Activated naive CD4-positive, alpha-beta T cell treated with anti-CD3 and anti-CD28 coated beads, Interleukin-2, amount 10 ng/mL, durations not matched to agents 7 days and 5 days (primary cell): ENCODE results near the gene OARD1.

Experiments
- CTCF ChIA-PET: fragments of 350-600 bp; sonication (Branson Sonifier 250); formaldehyde crosslinking; loops from one replicate; lab custom pipeline; 2021; ENCODE audit warnings: antibody characterized with exemption; lab: Charles Lee
- DNase-seq: peaks from one replicate; pipeline ENCODE4 v3.0.0-alpha.2; 2020
- H3K27ac Mint-ChIP-seq: one replicate; pipeline ENCODE4 v1.8.0; 2021; ENCODE audit warnings: mild to moderate bottlenecking, moderate library complexity, mixed read lengths
- H3K27me3 Mint-ChIP-seq: one replicate; pipeline ENCODE4 v1.8.0; 2021; ENCODE audit warnings: mild to moderate bottlenecking, mixed read lengths
- H3K36me3 Mint-ChIP-seq: one replicate; pipeline ENCODE4 v1.8.0; 2021; ENCODE audit warnings: mixed read lengths
- H3K4me1 Mint-ChIP-seq: one replicate; pipeline ENCODE4 v1.8.0; 2021; ENCODE audit warnings: mixed read lengths
- H3K4me3 Mint-ChIP-seq: one replicate; pipeline ENCODE4 v1.8.0; 2021; ENCODE audit warnings: mild to moderate bottlenecking, moderate library complexity, mixed read lengths
- H3K9me3 Mint-ChIP-seq: one replicate; pipeline ENCODE4 v1.8.0; 2021; ENCODE audit warnings: mixed read lengths

Gene OARD1

DNA sequence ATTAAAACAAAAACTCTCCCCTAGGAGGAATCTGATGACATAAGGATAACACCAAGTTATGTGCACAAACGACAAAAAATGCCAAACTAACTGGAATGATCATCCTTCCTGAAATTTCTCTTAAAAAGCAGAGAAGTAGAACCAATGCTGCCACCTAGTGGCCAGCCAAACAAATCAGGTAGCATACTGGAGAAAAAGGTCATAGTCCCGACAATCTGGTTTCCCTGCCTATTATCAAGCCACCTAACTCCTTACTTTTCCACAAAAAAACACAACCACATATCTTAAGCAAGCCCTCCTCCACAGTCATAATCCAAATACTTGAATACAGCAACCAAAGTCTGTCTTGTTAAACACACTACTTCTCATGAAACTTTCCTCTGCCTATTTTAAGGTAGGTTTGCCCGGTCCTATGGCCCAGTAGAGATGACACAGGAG lies 5.3 kb downstream of the OARD1 start:
- Mint-ChIP-seq H3K27me3 (no peaks in the 10 kb centered on the region), H3K9me3 (no peaks in the 10 kb centered on the region), H3K4me3 (no peak overlapping the region), H3K36me3 (peaks cover 52% of the 10 kb centered on the region), H3K4me1 (peaks cover 64% of the 10 kb centered on the region), H3K27ac (no peak overlapping the region)
- peak; percentile 76 for DNase-seq
- CTCF ChIA-PET = interaction anchor here (0.9 to 3.1 kb wide), 5 partner anchors 10 to 62 kb away, joined by 3 to 19 read pairs (median 6); partner anchors contain the start of gene UNC5CL

DNA sequence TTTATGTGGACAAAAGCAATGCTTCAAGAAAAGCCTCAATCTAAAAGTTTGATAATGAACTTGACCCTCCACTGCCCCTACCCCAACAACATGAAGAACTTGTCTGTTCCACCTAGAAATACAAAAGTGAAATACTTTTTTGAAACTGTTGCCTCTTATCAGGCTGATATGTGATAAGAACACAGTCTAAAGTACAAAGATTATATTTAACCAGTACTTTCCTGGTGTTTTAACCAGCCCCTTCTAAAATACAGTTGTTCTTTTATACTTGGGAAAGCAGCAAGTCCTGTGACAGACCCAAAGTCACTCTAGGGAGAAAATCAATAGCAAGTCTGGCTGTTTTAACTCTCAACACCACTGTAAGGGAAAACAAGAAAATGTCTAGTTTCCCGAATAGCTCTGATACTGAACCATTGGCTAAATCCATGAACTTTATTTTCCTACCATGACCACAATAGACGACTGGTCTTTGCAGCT lies 6.6 kb downstream of the OARD1 start:
- Mint-ChIP-seq H3K27me3 (no peaks in the 10 kb centered on the region), H3K27ac (peak overlapping the region; percentile 54), H3K9me3 (no peaks in the 10 kb centered on the region), H3K4me3 (no peak overlapping the region), H3K36me3 (peaks cover 51% of the 10 kb centered on the region), H3K4me1 (peaks cover 53% of the 10 kb centered on the region)
- CTCF ChIA-PET = interaction anchor here (0.9 to 1.3 kb wide), 4 partner anchors 10 to 27 kb away, joined by 3 to 4 read pairs (median 4); partner anchors contain the start of gene UNC5CL
- DNase-seq = no peak

DNA sequence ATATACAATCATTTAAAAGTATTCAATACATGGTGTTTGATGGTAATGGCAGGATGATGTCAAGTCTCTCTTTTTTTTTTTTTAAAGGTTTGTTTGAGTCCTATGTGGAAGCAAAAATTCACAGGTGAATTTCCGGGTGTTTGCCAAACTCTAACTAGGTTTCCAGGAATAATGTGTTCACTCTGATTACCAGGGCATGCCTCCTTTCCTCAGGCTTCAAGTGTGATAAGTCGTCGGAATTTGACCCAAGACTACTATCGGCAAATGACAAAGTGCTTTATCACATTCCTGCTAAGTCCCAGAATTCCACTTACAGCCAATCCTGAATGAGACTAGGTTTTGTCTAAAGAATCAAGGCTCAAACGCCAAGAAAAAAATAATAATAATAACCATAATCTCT lies 7.3 kb downstream of the OARD1 start:
- H3K36me3 Mint-ChIP-seq = peaks cover 48% of the 10 kb centered on the region
- no peak overlapping the region for H3K27ac Mint-ChIP-seq
- no peak overlapping the region for H3K4me3 Mint-ChIP-seq
- CTCF ChIA-PET = interaction anchor here (1.0 to 1.7 kb wide), 3 partner anchors 9 to 26 kb away, joined by 4 to 5 read pairs (median 4); partner anchors contain the start of genes APOBEC2 and UNC5CL
- DNase-seq = no peak
- H3K27me3 Mint-ChIP-seq = no peaks in the 10 kb centered on the region
- no peaks in the 10 kb centered on the region for H3K9me3 Mint-ChIP-seq
- H3K4me1 Mint-ChIP-seq = peaks cover 47% of the 10 kb centered on the region

DNA sequence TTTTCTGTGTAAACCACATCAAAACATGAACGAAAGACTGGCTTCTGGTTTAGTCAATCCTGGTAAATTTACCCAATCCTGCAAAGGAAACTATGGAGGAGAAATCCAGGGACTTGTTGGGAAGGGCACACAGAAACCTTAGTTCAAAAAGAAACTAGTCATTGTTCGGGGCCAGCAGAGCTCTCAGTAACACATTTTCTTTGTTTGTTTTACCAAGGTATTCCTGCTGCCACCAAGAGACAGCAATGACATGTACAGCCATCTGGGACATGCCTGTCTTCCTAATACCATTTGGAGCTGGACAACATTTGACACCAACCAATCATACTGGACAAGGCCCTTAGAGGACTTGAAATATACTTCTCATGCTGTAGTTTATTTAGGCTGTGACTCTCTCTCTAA lies 8.3 kb downstream of the OARD1 start:
- no peak for DNase-seq
- H3K36me3 Mint-ChIP-seq = peaks cover 46% of the 10 kb centered on the region
- CTCF ChIA-PET = interaction anchor here (1.7 kb wide), 2 partner anchors 11 to 25 kb away, joined by 4 to 5 read pairs; partner anchors contain the start of genes APOBEC2 and UNC5CL
- no peaks in the 10 kb centered on the region for H3K27me3 Mint-ChIP-seq
- no peaks in the 10 kb centered on the region for H3K9me3 Mint-ChIP-seq
- H3K4me1 Mint-ChIP-seq = peaks cover 38% of the 10 kb centered on the region
- no peak overlapping the region for H3K27ac Mint-ChIP-seq
- H3K4me3 Mint-ChIP-seq = no peak overlapping the region

GRCh38 chr6:41062056-41062455 lies 10.1 kb downstream of the OARD1 start:
- no peak for DNase-seq
- no peak overlapping the region for H3K4me3 Mint-ChIP-seq
- H3K4me1 Mint-ChIP-seq = peaks cover 20% of the 10 kb centered on the region
- no peaks in the 10 kb centered on the region for H3K27me3 Mint-ChIP-seq
- CTCF ChIA-PET = interaction anchor here (1.1 kb wide), 1 partner anchor 258 kb away, joined by 3 read pairs; no protein-coding TSS in a partner anchor
- no peaks in the 10 kb centered on the region for H3K9me3 Mint-ChIP-seq
- H3K27ac Mint-ChIP-seq = no peak overlapping the region
- peaks cover 31% of the 10 kb centered on the region for H3K36me3 Mint-ChIP-seq

DNA sequence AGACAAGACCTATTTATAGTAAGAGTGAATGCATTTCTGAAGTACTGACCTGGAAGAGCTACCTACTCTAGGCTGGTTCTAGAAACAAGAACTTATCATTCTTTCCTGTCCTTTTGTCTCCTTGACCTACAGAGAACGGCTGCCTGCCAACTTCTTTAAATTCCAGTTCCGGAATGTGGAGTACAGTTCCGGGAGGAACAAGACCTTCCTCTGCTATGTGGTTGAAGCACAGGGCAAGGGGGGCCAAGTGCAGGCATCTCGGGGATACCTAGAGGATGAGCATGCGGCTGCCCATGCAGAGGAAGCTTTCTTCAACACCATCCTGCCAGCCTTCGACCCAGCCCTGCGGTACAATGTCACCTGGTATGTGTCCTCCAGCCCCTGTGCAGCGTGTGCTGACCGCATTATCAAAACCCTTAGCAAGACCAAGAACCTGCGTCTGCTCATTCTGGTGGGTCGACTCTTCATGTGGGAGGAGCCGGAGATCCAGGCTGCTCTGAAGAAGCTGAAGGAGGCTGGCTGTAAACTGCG lies 10.9 kb downstream of the OARD1 start:
- peaks cover 23% of the 10 kb centered on the region for H3K36me3 Mint-ChIP-seq
- CTCF ChIA-PET = interaction anchor here (0.7 to 3.2 kb wide), 4 partner anchors 8 to 121 kb away, joined by 3 to 11 read pairs (median 6); partner anchors contain the start of gene UNC5CL

GRCh38 chr6:41059556-41059955 lies 12.6 kb downstream of the OARD1 start:
- H3K27me3 Mint-ChIP-seq = no peaks in the 10 kb centered on the region
- peaks cover 19% of the 10 kb centered on the region for H3K36me3 Mint-ChIP-seq
- DNase-seq = no peak
- H3K9me3 Mint-ChIP-seq = no peaks in the 10 kb centered on the region
- no peak overlapping the region for H3K4me3 Mint-ChIP-seq
- CTCF ChIA-PET = interaction anchor here (0.8 to 3.2 kb wide), 4 partner anchors 9 to 123 kb away, joined by 3 to 11 read pairs (median 6); partner anchors contain the start of gene UNC5CL
- H3K27ac Mint-ChIP-seq = no peak overlapping the region
- H3K4me1 Mint-ChIP-seq = peaks cover 10% of the 10 kb centered on the region

More for the DNA sequence above, 10.9 kb downstream of the OARD1 start:
- no peak overlapping the region for H3K4me3 Mint-ChIP-seq
- H3K4me1 Mint-ChIP-seq = peaks cover 14% of the 10 kb centered on the region
- no peak for DNase-seq
- no peak overlapping the region for H3K27ac Mint-ChIP-seq
- H3K27me3 Mint-ChIP-seq = no peaks in the 10 kb centered on the region
- no peaks in the 10 kb centered on the region for H3K9me3 Mint-ChIP-seq

- Mint-ChIP-seq H3K4me1 (peaks cover 2% of the 10 kb centered on the region), H3K9me3 (no peaks in the 10 kb centered on the region), H3K36me3 (peaks cover 14% of the 10 kb centered on the region), H3K27ac (no peak overlapping the region), H3K4me3 (no peak overlapping the region), H3K27me3 (no peaks in the 10 kb centered on the region)
- no peak for DNase-seq
- CTCF ChIA-PET = interaction anchor here (0.7 to 3.2 kb wide), 5 partner anchors 10 to 124 kb away, joined by 3 to 11 read pairs (median 5); partner anchors contain the start of gene UNC5CL
These were observed 13.4 kb downstream of the OARD1 start for GRCh38 chr6:41058783-41059181.

- Mint-ChIP-seq H3K4me3 (no peak overlapping the region), H3K36me3 (peaks cover 10% of the 10 kb centered on the region), H3K9me3 (peaks cover 1% of the 10 kb centered on the region), H3K4me1 (peaks cover 10% of the 10 kb centered on the region), H3K27ac (no peak overlapping the region), H3K27me3 (no peaks in the 10 kb centered on the region)
- CTCF ChIA-PET = interaction anchor here (0.7 to 4.7 kb wide), 7 partner anchors 8 to 34 kb away, joined by 3 to 38 read pairs (median 6); partner anchors contain the start of gene UNC5CL
- DNase-seq = no peak
These were observed 15.2 kb downstream of the OARD1 start for GRCh38 chr6:41056768-41057490.

DNA sequence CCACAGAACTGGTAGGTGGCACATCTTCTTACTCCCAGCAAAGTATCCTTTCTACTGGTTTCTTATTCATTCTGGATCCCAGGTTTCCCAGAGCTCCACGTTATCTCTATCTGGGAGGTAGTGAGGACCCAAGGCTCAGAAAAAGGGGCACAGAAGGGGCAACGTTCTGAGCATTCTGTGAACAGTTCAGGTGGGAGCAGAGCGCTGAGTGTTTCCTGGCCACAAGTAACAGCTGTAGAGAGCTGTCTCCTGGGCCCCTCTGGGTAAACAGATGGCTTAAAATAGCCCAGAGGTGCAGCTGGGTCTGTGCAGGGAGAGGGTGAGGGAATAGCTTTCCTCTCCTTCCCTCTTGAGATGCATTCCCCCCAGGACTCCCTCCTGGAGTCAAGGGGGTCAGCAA lies 17.0 kb downstream of the OARD1 start:
- Mint-ChIP-seq H3K27ac (no peak overlapping the region), H3K4me3 (no peak overlapping the region), H3K9me3 (peaks cover 2% of the 10 kb centered on the region), H3K36me3 (peaks cover 10% of the 10 kb centered on the region), H3K27me3 (no peaks in the 10 kb centered on the region), H3K4me1 (peaks cover 21% of the 10 kb centered on the region)
- CTCF ChIA-PET = interaction anchor here (0.6 to 4.7 kb wide), 9 partner anchors 9 to 130 kb away, joined by 3 to 38 read pairs (median 3); partner anchors contain the start of gene UNC5CL
- DNase-seq = no peak

DNA sequence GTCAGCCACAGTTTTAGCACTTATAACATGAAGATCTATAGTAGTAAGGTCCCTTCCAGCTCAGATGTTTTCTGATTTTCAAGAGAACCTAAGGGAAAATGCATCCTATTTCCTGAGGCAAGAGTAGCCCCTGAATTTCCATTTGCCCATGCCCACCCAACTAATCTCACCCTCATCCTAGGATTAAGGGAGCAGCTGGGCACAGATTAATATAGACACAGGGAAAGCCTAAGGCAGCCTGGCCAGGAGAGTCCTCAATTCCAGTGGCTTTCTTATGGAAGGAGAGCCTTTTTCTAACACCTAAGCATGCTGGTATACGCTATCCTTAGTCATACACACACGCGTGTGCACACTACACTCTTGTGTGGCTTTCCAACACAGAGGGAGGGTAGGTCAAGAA lies 17.6 kb downstream of the OARD1 start:
- H3K36me3 Mint-ChIP-seq = peaks cover 10% of the 10 kb centered on the region
- CTCF ChIA-PET = interaction anchor here (1.2 to 4.7 kb wide), 6 partner anchors 8 to 128 kb away, joined by 3 to 38 read pairs (median 14); partner anchors contain the start of gene UNC5CL
- peaks cover 21% of the 10 kb centered on the region for H3K4me1 Mint-ChIP-seq
- no peaks in the 10 kb centered on the region for H3K27me3 Mint-ChIP-seq
- peaks cover 2% of the 10 kb centered on the region for H3K9me3 Mint-ChIP-seq
- no peak overlapping the region for H3K4me3 Mint-ChIP-seq
- H3K27ac Mint-ChIP-seq = no peak overlapping the region
- no peak for DNase-seq

GRCh38 chr6:41053041-41053440 lies 19.1 kb downstream of the OARD1 start, which contains the start of gene APOBEC2:
TSS of gene APOBEC2 (plus strand) at chr6:41053202. CDS start at chr6:41053348, 146 bp downstream.
- Mint-ChIP-seq H3K4me1 (peaks cover 21% of the 10 kb centered on the region), H3K36me3 (peaks cover 10% of the 10 kb centered on the region), H3K4me3 (no peak within 1 kb of the TSS), H3K9me3 (peaks cover 2% of the 10 kb centered on the region), H3K27me3 (no peaks in the 10 kb centered on the region), H3K27ac (peak within 1 kb of the TSS; percentile 79)
- CTCF ChIA-PET = interaction anchor here (1.2 to 4.7 kb wide), 6 partner anchors 11 to 25 kb away, joined by 3 to 38 read pairs (median 8); partner anchors contain the start of gene UNC5CL
- no peak for DNase-seq

GRCh38 chr6:41051873-41052272 lies 20.3 kb downstream of the OARD1 start:
- peaks cover 2% of the 10 kb centered on the region for H3K9me3 Mint-ChIP-seq
- no peak overlapping the region for H3K4me3 Mint-ChIP-seq
- DNase-seq = no peak
- peak overlapping the region; percentile 79 for H3K27ac Mint-ChIP-seq
- CTCF ChIA-PET = interaction anchor here (1.3 to 4.6 kb wide), 4 partner anchors 12 to 24 kb away, joined by 3 to 29 read pairs (median 8); partner anchors contain the start of gene UNC5CL
- peaks cover 10% of the 10 kb centered on the region for H3K36me3 Mint-ChIP-seq
- H3K4me1 Mint-ChIP-seq = peaks cover 21% of the 10 kb centered on the region
- no peaks in the 10 kb centered on the region for H3K27me3 Mint-ChIP-seq
